ENCODE results near the gene HPGD.

HPGD gene

GRCh38 chr4:174522183-174523024 lies at the start of gene HPGD:
Gene HPGD, minus strand, starts transcription at chr4:174522488. Its CDS starts 37 bp downstream, at chr4:174522451.
- DNase-seq (ENCODE audit: low spot score): no peak

- DNase-seq (ENCODE audit: low spot score): no peak
Measured at GRCh38 chr4:174564529-174564928, 42.2 kb upstream of the HPGD start.

- no peak for DNase-seq (ENCODE audit: low spot score)
Measured at GRCh38 chr4:174563399-174563798, 41.1 kb upstream of the HPGD start.

- no peak for DNase-seq (ENCODE audit: low spot score)
Measured at GRCh38 chr4:174561560-174561959, 39.3 kb upstream of the HPGD start.

DNA sequence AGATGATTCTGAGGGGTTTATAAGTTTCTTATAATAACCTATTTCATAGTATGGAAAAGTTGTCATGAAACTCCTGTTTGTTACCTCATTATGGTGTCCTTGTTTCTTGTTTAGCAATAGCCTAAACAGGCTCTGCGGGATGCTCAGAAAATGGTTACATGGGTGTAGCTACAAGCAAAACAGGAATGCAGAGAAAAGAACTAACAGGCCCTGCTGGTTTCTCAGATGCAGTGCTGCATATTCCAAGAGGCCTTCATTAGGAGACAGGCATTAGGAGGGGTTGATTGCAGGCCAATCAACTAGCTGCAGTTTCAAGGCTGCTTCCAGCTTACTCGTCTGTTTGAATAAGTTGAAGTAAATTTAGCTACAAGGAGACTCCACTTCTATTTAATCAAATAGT lies 37.6 kb upstream of the HPGD start:
- DNase-seq (ENCODE audit: low spot score): no peak

- no peak for DNase-seq (ENCODE audit: low spot score)
Measured at GRCh38 chr4:174555789-174556630, 33.7 kb upstream of the HPGD start.

DNA sequence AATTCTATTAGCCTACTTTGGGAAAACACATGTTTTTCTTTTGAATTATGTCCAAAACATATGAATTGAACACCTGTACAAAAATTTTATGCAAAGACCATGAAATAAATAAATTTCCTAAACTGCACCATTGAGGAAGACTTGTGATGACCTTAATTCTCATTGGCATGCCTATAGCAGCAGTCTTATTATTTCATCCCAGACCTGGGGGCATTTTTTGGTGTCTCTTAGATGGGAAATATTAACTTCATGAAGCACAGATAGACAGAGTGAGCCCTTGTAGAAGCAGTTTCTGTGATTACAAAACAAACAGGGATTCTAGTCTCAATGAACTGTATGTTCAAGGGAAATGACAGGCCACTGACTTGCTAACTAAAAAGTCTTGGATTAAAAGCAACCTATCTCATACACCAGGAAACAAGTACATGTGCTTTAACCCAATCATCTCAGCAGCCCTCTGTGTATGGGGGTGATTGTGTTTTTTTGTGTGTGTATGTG lies 32.0 kb upstream of the HPGD start:
- DNase-seq (ENCODE audit: low spot score): no peak

- DNase-seq (ENCODE audit: low spot score): no peak
Measured at GRCh38 chr4:174553828-174554227, 31.5 kb upstream of the HPGD start.

GRCh38 chr4:174553031-174553430 lies 30.7 kb upstream of the HPGD start:
- DNase-seq (ENCODE audit: low spot score): no peak

DNA sequence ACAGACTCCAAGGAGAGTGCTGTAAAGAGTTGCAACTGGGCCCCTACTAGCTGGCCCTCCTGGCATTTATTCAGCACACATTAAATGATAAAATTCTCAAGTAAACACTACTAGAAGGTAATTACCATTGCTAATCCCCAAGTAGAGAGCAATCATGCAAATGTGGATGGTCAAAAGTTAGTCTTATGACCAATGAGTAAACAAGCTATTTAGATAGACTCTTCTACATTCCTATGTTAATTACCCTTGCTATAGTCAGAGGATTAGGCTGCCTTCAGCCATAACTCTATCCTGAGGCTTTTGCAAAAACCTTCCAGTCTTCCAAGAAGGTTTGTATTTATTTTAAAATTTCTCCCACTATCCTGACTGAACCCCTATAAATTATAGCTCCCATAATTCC lies 28.3 kb upstream of the HPGD start:
- DNase-seq (ENCODE audit: low spot score): no peak

DNA sequence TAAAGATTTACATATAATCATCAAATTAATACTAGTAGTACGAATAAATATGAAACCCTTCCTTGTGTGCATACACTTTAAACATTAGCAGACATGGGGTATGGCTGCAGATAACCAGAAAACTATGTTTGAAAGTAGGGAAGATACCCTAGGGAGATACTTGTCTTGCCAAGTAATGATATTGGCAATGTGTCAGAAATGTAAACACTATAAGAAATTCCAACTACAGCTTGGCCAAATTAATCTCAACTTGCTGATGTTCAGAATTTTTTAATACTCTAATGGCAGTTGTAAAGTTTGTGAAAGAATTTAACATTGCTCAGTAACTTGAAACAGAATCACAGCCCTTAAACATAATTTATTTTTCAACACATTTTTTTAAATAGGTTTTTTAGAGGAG lies 27.4 kb upstream of the HPGD start:
- DNase-seq (ENCODE audit: low spot score): no peak

GRCh38 chr4:174545268-174545667 lies 23.0 kb upstream of the HPGD start:
- DNase-seq (ENCODE audit: low spot score): no peak

GRCh38 chr4:174544496-174544895 lies 22.2 kb upstream of the HPGD start:
- DNase-seq (ENCODE audit: low spot score): no peak

DNA sequence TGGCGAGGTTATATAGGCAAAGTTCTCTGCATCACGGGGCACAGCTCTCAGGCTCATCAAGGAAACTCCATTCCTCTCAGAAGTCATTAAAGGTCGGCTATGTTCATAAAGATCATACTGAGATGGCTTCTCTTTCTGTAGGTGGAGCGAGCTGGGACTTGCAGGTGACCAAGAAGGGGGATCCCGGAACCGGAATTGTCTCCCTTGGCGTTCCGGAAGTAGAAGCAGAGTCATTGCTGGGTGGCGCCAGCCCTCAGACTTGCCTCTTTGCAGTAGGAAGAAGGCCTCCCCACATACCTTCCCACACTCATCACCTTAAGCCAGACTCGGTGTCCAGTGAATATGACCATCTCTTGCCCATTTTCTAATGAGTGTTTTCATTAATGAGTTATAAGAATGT lies 17.9 kb upstream of the HPGD start:
- no peak for DNase-seq (ENCODE audit: low spot score)

- DNase-seq (ENCODE audit: low spot score): no peak
Measured at GRCh38 chr4:174539571-174539970, 17.3 kb upstream of the HPGD start.

- DNase-seq (ENCODE audit: low spot score): no peak
Measured at GRCh38 chr4:174538876-174539250, 16.6 kb upstream of the HPGD start.

- no peak for DNase-seq (ENCODE audit: low spot score)
Measured at GRCh38 chr4:174538123-174538875, 16.0 kb upstream of the HPGD start.

GRCh38 chr4:174537634-174538033 lies 15.3 kb upstream of the HPGD start:
- DNase-seq (ENCODE audit: low spot score): no peak

DNA sequence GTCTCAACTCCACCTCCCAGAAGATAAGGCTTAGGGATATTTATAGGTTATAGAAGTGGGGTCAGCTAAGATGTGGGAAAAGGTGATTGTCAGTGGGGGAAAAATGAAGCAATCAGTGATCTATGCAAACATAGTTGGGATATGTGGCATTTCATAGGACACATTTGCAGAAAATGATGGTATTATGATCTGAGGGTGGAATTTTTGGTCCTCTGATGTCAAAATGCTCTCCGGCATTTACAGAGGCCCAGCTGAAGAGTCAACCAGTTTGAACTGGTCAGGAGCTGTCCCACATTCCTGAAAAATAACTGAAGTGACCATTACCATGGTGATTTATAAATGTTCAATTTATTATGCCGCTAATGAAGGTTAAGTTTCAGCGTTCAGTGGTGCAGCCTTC lies 12.2 kb upstream of the HPGD start:
- DNase-seq (ENCODE audit: low spot score): no peak

- no peak for DNase-seq (ENCODE audit: low spot score)
Measured at GRCh38 chr4:174532445-174532844, 10.2 kb upstream of the HPGD start.

DNA sequence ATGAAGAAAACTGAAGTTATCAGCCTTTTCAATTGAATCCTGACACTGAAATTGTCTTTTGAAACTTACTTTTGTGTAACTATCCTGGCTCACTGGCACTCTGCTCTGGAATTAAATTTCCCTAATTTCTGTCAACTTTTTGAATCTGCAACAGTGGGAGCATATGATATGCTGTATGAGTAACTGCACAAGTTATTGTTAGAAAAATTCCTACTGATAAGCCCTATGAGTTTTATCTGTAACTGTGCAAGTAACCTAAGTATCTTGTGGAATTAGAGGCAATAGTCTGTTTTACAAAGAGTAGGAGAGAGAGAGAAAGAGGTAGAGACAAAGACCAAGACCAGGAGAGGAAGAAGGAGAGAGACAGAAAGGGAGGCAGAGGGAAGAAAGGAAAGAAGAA lies 9.2 kb upstream of the HPGD start:
- no peak for DNase-seq (ENCODE audit: low spot score)

DNA sequence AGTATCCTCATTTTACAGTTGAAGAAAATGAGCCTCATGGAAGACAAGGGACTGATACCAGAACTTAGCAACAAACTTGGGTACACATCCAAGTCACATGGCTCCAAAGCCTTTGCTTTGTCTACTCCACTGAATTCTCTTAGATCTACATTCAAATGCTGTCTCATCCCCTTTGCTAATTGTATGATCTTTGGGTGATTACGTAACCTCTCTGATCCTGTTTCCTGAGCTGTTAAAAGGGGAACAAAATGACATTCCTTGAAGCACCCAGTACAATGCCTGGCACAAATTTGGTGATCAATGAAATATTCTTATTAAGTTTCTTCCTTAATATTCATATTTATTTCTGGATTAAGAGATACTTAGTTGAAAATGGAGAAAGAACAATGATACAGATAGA lies 5.9 kb upstream of the HPGD start:
- DNase-seq (ENCODE audit: low spot score): no peak

Measured in putamen (tissue), 1 donor.